ENCODE data around the gene TRMT11.
A peak's percentile ranks its signal among the peaks of the same experiment; 100 is the strongest.

- TF ChIP-seq CTCF (optimal IDR thresholded peaks at IDR 0.05 in 1 of 3, IDR thresholded peaks at IDR 0.05 in 1 of 3, conservative IDR thresholded peaks at IDR 0.05 in 1 of 3; ENCODE audit: extremely low read depth in 1 of 3, insufficient read depth in 2 of 3, low read length in 3 of 3) (peak in 2 of 3 experiments; percentile 18 to 38), EZH2 (IDR thresholded peaks at IDR 0.05; ENCODE audit: low read length) (no peak)
These were observed 12.0 kb upstream of the TRMT11 start for GRCh38 chr6:125974214-125974866.
